Trophoblast cell (in vitro differentiated cells and primary cell): ENCODE results near the gene TMC3.

Experiments
- DNase-seq, 2 donors: peaks; one replicate each; pipeline ENCODE4 v3.0.0-alpha.2; 2016
- H2AFZ ChIP-seq: 2 replicates; pipeline ENCODE4 v1.6.1; 2013; ENCODE audit warnings: low read length, moderate library complexity, mild to moderate bottlenecking; ENCODE audit not compliant: insufficient read depth, poor library complexity
- H2AK5ac ChIP-seq: 2 replicates; pipeline ENCODE4 v1.6.1; 2013; ENCODE audit warnings: mild to moderate bottlenecking, low read length
- H2BK120ac ChIP-seq: 2 replicates; pipeline ENCODE4 v1.6.1; 2013; ENCODE audit warnings: low read length, mild to moderate bottlenecking, moderate library complexity; ENCODE audit not compliant: insufficient read depth, poor library complexity
- H2BK12ac ChIP-seq: 2 replicates; pipeline ENCODE4 v1.6.1; 2013; ENCODE audit warnings: mild to moderate bottlenecking, low read length, moderate library complexity
- H2BK5ac ChIP-seq: 2 replicates; pipeline ENCODE4 v1.6.1; 2013; ENCODE audit warnings: low read length, low read depth, moderate library complexity, mild to moderate bottlenecking; ENCODE audit not compliant: poor library complexity
- H3K14ac ChIP-seq: 2 replicates; pipeline ENCODE4 v1.6.1; 2013; ENCODE audit warnings: mild to moderate bottlenecking, low read length
- H3K18ac ChIP-seq: 2 replicates; pipeline ENCODE4 v1.6.1; 2013; ENCODE audit warnings: mild to moderate bottlenecking, low read length
- H3K23ac ChIP-seq: 2 replicates; pipeline ENCODE4 v1.6.1; 2013; ENCODE audit warnings: low read length
- H3K27ac ChIP-seq: 2 replicates; pipeline ENCODE4 v1.5.1; 2013; ENCODE audit warnings: low read depth, mild to moderate bottlenecking, inconsistent platforms, low read length, moderate library complexity
- H3K27me3 ChIP-seq: 2 replicates; pipeline ENCODE4 v1.6.1; 2013; ENCODE audit warnings: inconsistent platforms, mild to moderate bottlenecking, low read length, moderate library complexity; ENCODE audit not compliant: insufficient read depth
- H3K36me3 ChIP-seq, 2 experiments: 1 replicate in 1 of 2; 2 replicates in 1 of 2; pipeline ENCODE4 v1.6.1; 2013; ENCODE audit warnings: low read length in 2 of 2, mild to moderate bottlenecking in 2 of 2, moderate library complexity in 1 of 2; ENCODE audit not compliant: insufficient read depth in 2 of 2, control insufficient read depth in 1 of 2
- H3K4ac ChIP-seq: 2 replicates; pipeline ENCODE4 v1.6.1; 2013; ENCODE audit warnings: low read depth, mild to moderate bottlenecking, low read length, moderate library complexity
- H3K4me1 ChIP-seq, 2 experiments: 1 replicate in 1 of 2; 2 replicates in 1 of 2; pipeline ENCODE4 v1.6.1; 2013; ENCODE audit warnings: low read length in 2 of 2, mild to moderate bottlenecking in 2 of 2, moderate library complexity in 1 of 2; ENCODE audit not compliant: insufficient read depth in 2 of 2, control insufficient read depth in 1 of 2
- H3K4me2 ChIP-seq: 2 replicates; pipeline ENCODE4 v1.6.1; 2013; ENCODE audit warnings: inconsistent platforms, mild to moderate bottlenecking, low read length, moderate library complexity
- H3K4me3 ChIP-seq: 2 replicates; pipeline ENCODE4 v1.5.1; 2013; ENCODE audit warnings: mild to moderate bottlenecking, low read depth, low read length, inconsistent platforms
- H3K79me1 ChIP-seq: one replicate; pipeline ENCODE4 v1.6.1; 2013; ENCODE audit warnings: low read length
- H3K79me2 ChIP-seq: 2 replicates; pipeline ENCODE4 v1.6.1; 2013; ENCODE audit warnings: low read length, mild to moderate bottlenecking; ENCODE audit not compliant: control insufficient read depth, insufficient read depth, poor library complexity
- H3K9ac ChIP-seq: 2 replicates; pipeline ENCODE4 v1.6.1; 2013; ENCODE audit warnings: mild to moderate bottlenecking, low read length
- H3K9me3 ChIP-seq: 2 replicates; pipeline ENCODE4 v1.6.1; 2013; ENCODE audit warnings: low read depth, mild to moderate bottlenecking, control low read depth, inconsistent platforms, low read length; ENCODE audit not compliant: insufficient read depth
- H4K12ac ChIP-seq: 2 replicates; pipeline ENCODE4 v1.6.1; 2013; ENCODE audit warnings: low read depth, mild to moderate bottlenecking, low read length, moderate library complexity
- H4K8ac ChIP-seq: 2 replicates; pipeline ENCODE4 v1.6.1; 2013; ENCODE audit warnings: low read depth, mild to moderate bottlenecking, low read length, moderate library complexity
- H4K91ac ChIP-seq: one replicate; pipeline ENCODE4 v1.6.1; 2013; ENCODE audit warnings: low read depth, mild to moderate bottlenecking, low read length, moderate library complexity
- WGBS: extraction: QIAGEN DNeasy Blood & Tissue Kit; methylation state at CpG from one replicate; pipeline ENCODE4 v1.1.7; 2013; ENCODE audit warnings: missing lambda C conversion rate; ENCODE audit not compliant: insufficient read length, insufficient coverage; ENCODE audit errors: extremely low coverage; 5-methylcytosine and 5-hydroxymethylcytosine counted together

Gene TMC3

GRCh38 chr15:81323559-81323943 is 50.5 kb downstream of the TMC3 start:
- Histone ChIP-seq H3K27ac (no peak overlapping the region), H3K4ac (peak overlapping the region; percentile 23), H3K4me2 (peak overlapping the region; percentile 74), H3K79me2 (peaks cover 2% of the 10 kb centered on the region), H2AFZ (peak overlapping the region; percentile 97), H3K36me3 (peaks cover 0 to 11% of the 10 kb centered on the region in 2 experiments), H4K91ac (no peak overlapping the region), H3K14ac (no peak overlapping the region), H3K18ac (peak overlapping the region; percentile 72), H3K27me3 (no peaks in the 10 kb centered on the region), H3K9ac (peak overlapping the region; percentile 18), H3K4me1 (peaks cover 0 to 5% of the 10 kb centered on the region in 2 experiments), H4K8ac (peak overlapping the region; percentile 81), H2BK120ac (no peak overlapping the region), H3K4me3 (peak overlapping the region; percentile 81), H2BK12ac (no peak overlapping the region), H4K12ac (peak overlapping the region; percentile 52), H2AK5ac (no peak overlapping the region), H3K23ac (no peak overlapping the region), H3K79me1 (peaks cover 2% of the 10 kb centered on the region), H3K9me3 (no peaks in the 10 kb centered on the region), H2BK5ac (no peak overlapping the region)
- no peak for DNase-seq
- no CpG with 5 or more reads among the region's 4 CpGs for WGBS

GRCh38 chr15:81322676-81323253 is 51.2 kb downstream of the TMC3 start:
- H2BK5ac ChIP-seq: no peak overlapping the region

DNA sequence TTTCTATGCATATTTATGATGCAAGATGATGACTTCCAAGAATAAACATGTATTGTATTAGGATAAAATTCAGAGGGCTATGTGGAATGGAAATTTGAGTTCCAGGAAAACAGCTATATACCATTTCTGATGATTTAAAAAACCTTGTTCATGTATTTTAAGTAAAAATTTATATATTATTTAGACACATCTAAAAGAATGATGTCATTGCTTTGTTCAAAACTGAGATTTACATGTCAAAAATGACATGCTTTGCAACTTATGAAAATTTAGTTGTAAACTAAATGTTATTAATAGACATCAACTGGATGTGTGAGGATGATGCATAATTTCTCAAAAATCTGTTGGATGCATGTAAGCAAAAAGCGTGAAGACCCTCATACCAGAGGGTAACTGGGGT is 52.3 kb downstream of the TMC3 start:
- Histone ChIP-seq H3K27me3 (no peaks in the 10 kb centered on the region), H3K9ac (no peak overlapping the region), H2BK5ac (no peak overlapping the region), H3K9me3 (no peaks in the 10 kb centered on the region), H3K4me1 (peaks cover 0 to 5% of the 10 kb centered on the region in 2 experiments), H3K18ac (no peak overlapping the region), H3K4me3 (no peak overlapping the region), H2BK12ac (no peak overlapping the region), H3K36me3 (peaks cover 4 to 16% of the 10 kb centered on the region in 2 experiments), H3K14ac (no peak overlapping the region), H2BK120ac (no peak overlapping the region), H4K12ac (no peak overlapping the region), H2AK5ac (no peak overlapping the region), H4K8ac (no peak overlapping the region), H3K27ac (no peak overlapping the region), H2AFZ (no peak overlapping the region), H3K79me1 (peaks cover 2% of the 10 kb centered on the region), H3K4me2 (no peak overlapping the region), H3K23ac (no peak overlapping the region), H3K79me2 (peaks cover 2% of the 10 kb centered on the region), H3K4ac (no peak overlapping the region), H4K91ac (no peak overlapping the region)
- DNase-seq: no peak
- WGBS: no CpG with 5 or more reads among the region's 1 CpG

More at GRCh38 chr15:81322676-81323253, 51.2 kb downstream of the TMC3 start:
- no CpG with 5 or more reads among the region's 6 CpGs for WGBS
- no peak overlapping the region for H3K14ac ChIP-seq
- no peak overlapping the region for H2BK12ac ChIP-seq
- no peak overlapping the region for H2BK120ac ChIP-seq
- H3K9ac ChIP-seq: no peak overlapping the region
- no peak for DNase-seq
- H4K91ac ChIP-seq: no peak overlapping the region
- H3K79me1 ChIP-seq: peaks cover 2% of the 10 kb centered on the region
- peaks cover under 1 to 13% of the 10 kb centered on the region in 2 experiments for H3K36me3 ChIP-seq
- no peak overlapping the region for H3K4ac ChIP-seq
- no peak overlapping the region for H2AFZ ChIP-seq
- no peaks in the 10 kb centered on the region for H3K9me3 ChIP-seq
- H3K27me3 ChIP-seq: no peaks in the 10 kb centered on the region
- H3K4me1 ChIP-seq: peaks cover 0 to 5% of the 10 kb centered on the region in 2 experiments
- peaks cover 2% of the 10 kb centered on the region for H3K79me2 ChIP-seq
- H4K8ac ChIP-seq: no peak overlapping the region
- H3K4me3 ChIP-seq: no peak overlapping the region
- H3K18ac ChIP-seq: no peak overlapping the region
- no peak overlapping the region for H4K12ac ChIP-seq
- H3K27ac ChIP-seq: no peak overlapping the region
- no peak overlapping the region for H2AK5ac ChIP-seq
- H3K4me2 ChIP-seq: no peak overlapping the region
- H3K23ac ChIP-seq: no peak overlapping the region

DNA sequence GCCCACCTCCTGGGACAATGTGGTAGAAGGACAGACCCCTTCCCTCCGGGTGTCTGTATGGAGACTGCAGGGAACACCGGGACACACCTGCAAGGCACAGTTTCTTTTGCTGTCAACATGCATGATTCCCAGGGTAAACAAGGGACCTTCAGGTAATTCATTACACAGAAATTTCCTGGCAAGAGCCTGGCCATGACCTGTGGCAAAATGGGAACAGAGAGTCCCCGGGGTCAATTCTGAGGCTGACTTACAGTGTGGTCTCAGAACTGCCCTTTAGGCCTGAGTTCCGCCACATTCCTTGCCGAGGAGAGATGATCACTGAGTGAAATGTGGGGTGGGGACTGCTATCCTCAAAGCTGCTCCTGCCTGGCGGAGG is 56.4 kb downstream of the TMC3 start:
- no peak for DNase-seq
- Histone ChIP-seq H4K12ac (no peak overlapping the region), H2AK5ac (no peak overlapping the region), H2BK12ac (no peak overlapping the region), H2BK120ac (no peak overlapping the region), H3K18ac (no peak overlapping the region), H3K79me2 (no peaks in the 10 kb centered on the region), H2BK5ac (no peak overlapping the region), H3K23ac (no peak overlapping the region), H4K91ac (no peak overlapping the region), H3K36me3 (peaks cover 8 to 16% of the 10 kb centered on the region in 2 experiments), H3K14ac (no peak overlapping the region), H4K8ac (no peak overlapping the region), H3K27ac (no peak overlapping the region), H3K4me3 (no peak overlapping the region), H3K79me1 (no peaks in the 10 kb centered on the region), H3K9me3 (no peaks in the 10 kb centered on the region), H2AFZ (no peak overlapping the region), H3K4ac (no peak overlapping the region), H3K9ac (no peak overlapping the region), H3K4me2 (no peak overlapping the region), H3K27me3 (no peaks in the 10 kb centered on the region), H3K4me1 (peaks cover 2 to 10% of the 10 kb centered on the region in 2 experiments)
- no CpG with 5 or more reads among the region's 6 CpGs for WGBS
